Measurements from ENCODE around the gene ADCYAP1R1. TPM values are rescaled to one million over a fixed set of nuclear protein-coding genes. Genes with fewer than 3 reads are reported as not detected.

ADCYAP1R1 gene
- total RNA-seq, 1 experiment from 2014 or later: not detected

DNA sequence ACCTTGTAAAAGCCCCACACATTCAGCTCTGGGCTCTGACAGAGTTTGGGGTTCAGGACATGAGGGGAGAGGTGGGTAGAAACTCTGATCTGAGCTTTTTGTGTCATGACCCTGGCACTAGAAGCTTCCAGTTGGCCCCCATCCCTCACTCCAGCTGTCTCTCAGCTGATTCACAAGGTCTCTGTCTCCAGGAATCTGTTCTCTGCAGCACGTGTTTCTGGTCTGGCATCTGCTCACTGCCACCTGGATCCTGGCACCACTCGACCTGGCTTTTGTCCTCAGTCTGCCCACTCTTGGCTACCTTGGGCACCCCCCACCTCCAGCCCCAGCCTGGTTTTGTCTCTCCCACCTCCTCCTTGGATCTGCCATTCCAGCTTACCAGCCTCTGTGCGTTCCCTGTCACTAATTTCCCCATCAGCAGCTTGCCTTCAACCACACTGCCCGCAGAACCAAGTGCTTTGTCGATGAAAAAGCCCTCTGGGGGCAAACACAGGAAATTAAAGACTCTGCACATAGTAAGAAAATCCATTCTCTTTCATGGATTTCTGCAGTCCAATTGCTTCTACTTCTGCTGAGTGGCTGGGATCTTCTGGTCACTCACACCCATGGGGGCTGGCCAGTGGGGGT is 18.3 kb upstream of the ADCYAP1R1 start:
- in situ Hi-C loops (cut with HindIII; ENCODE audit: low sequenced_read_pairs): no loop called here
- DNase-seq (ENCODE audit: low spot score): peak; percentile 49

DNA sequence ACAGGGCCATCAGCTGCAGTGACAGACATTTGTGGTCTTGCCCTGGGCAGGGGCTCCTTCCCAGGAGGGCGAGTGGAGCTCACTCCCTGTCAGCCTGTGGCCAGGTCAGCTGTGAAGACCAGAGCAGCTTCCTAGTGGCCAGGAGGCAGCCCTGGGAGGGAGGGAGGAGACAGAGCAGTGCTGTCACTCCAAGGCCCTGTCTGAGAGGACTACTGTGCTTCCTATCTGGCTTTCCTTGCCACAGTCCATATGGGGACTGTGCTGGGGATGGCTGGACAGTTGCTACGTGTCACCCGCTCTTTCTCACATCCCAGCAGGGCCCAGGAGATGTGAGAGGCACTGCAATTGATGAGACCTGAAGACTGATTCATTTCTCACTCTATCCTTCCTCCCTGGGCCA is 15.2 kb upstream of the ADCYAP1R1 start:
- in situ Hi-C loops (cut with HindIII; ENCODE audit: low sequenced_read_pairs): no loop called here
- DNase-seq (ENCODE audit: low spot score): peak; percentile 86

DNA sequence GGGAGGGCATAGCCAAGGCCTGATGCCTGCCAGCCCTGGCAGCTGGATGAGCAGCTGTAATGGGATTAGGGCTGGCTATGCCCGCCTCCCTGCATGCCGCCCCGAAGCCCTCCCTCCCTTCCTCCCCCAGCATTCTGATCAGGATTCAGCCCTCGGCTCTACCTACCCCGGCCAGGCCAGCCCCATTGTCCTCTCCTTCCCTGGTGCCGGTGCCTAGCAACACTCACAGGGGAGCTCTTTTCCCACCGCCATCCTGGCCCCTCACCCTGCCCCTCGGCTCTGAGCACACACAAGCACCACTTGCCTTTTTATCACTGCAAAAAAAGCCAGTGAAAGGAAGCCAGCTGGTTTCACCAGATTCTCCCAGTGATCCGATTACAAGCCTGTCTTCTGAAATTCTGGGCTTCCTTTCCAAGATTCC is 9.0 kb upstream of the ADCYAP1R1 start:
- in situ Hi-C loops (cut with HindIII; ENCODE audit: low sequenced_read_pairs): no loop called here
- DNase-seq (ENCODE audit: low spot score): no peak

DNA sequence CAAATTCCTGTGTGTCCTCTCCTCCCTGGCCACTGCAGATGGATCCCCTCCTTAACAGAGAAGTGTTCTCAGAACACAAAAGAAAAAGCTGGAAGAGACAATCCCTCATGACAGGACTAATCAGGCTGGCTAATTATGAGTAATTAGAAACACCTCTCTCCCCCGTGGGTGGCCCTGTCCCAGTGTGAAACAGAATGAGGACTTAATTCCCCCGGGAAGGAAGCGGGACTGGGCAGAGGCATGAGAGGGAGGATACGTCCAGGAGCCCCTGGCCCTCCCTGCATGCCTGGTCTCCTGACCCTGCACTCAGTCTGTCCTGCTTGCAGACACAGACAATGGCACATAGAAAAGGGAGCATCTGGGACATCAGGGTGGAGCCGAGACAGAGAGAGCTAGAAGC is 7.6 kb upstream of the ADCYAP1R1 start:
- in situ Hi-C loops (cut with HindIII; ENCODE audit: low sequenced_read_pairs): no loop called here
- DNase-seq (ENCODE audit: low spot score): no peak

DNA sequence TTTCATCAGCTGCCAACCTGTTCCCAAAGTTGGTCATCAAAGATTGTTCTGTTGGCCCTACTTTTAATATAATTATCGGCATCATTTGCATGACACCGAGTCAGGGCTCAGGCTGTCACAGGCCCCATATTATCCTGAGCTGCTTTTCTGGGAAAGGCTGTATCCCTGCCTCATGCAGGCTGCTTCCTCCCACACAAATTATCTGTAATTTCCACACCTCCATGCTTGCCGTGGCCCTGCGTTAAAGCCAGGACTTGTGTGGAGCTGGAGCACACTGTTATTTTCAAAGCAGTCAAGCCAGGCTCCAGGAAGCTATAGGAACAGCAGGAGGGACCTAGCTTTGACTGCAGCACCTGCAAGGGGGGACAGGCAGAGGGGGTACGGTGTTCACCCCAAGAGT is 5.4 kb upstream of the ADCYAP1R1 start:
- in situ Hi-C loops (cut with HindIII; ENCODE audit: low sequenced_read_pairs): no loop called here
- no peak for DNase-seq (ENCODE audit: low spot score)

DNA sequence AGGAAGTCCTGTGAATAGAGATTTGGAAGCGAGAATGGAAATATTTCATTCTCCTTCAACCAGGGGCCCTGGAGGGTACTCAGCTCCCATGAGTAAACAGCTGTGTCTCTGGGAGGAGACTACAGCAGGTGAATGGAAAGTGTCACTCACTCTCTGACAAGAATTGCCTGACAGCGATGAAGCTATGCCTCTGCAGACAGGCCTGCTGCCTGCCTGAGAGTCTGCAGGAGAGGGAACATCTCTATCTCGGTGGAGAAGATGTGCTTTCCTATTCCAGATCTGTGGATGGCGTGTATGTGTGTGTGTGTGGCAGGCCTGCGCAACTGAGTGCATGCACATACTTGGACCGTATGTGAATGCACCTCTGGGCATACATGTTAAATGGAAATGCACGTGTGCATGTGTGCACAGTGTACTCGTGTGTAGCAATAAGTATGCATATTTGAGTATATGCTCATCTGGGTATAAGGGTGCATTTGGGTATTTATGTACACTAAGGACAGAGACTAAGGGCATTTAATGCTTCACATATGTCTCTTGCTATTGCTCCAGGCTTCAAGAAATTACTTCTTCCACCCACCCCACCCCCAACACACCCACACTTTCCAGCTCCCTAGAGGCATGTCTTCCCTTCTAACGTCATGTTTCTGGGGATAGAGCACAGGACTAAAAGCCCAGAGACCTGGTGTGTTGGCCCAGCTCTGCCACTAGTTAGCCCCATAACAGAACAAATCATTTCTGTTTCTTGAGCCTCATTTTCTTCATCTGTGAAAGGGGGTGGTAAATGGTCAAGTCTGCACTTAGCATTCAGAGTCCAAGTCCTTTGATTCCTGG is 4.6 kb upstream of the ADCYAP1R1 start:
- in situ Hi-C loops (cut with HindIII; ENCODE audit: low sequenced_read_pairs): no loop called here
- DNase-seq (ENCODE audit: low spot score): no peak

DNA sequence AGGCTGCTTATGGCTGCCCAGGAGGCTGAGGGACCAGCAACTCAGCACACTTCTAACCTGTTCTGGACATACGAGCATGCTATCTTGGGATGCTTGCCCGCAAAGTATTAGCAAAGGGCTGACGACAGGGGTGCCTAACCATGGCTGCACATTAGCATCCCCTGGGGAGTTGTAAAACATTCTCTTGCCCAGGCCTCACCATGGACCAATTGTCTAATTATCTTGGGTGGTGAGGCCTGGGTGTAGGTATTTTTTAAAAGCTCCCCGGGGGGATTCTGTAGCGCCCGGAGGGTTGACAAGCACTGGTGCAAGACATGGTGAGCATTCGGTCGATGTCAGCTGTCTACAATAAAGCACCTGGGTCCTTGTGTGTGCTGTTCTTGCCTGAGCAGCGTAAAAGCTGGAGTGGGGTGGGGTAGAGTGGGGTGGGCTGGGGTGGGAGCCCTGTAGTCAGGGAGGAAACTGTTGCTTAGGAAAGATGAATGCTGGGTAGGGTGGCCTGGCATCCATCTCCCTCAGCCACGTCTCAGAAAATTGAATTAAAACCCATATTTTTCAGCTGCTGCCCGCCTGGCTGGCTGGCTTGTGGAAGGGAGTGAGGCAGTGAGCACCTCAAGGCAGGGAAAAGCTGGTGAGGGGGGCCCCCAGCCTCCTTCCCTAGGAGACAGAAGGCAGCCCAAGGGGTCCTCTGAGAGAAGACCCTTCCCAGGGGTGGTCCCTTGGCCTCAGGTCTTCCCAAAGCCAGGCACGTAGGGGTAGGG is 2.9 kb upstream of the ADCYAP1R1 start:
- in situ Hi-C loops (cut with HindIII; ENCODE audit: low sequenced_read_pairs): no loop called here
- no peak for DNase-seq (ENCODE audit: low spot score)

DNA sequence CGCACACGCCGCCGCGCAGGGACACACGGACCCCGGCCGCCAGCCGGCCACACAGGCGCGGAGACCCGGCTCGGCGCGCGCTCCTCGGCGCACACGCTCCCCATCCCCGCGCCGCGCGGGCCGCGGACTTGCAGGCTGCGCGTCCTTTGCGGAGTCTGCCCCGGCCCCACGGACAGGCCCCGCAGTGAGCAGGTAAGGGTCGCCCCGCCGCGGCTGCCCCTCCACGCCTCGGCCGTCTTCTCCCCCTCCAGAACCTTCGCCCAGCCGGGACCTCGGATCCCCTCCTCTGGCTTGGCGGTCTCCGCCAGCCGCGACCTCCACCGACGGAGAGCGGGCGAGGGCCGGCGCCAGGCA is 356 bp downstream of the ADCYAP1R1 start:
- in situ Hi-C loops (cut with HindIII; ENCODE audit: low sequenced_read_pairs): no loop called here
- DNase-seq (ENCODE audit: low spot score): no peak

DNA sequence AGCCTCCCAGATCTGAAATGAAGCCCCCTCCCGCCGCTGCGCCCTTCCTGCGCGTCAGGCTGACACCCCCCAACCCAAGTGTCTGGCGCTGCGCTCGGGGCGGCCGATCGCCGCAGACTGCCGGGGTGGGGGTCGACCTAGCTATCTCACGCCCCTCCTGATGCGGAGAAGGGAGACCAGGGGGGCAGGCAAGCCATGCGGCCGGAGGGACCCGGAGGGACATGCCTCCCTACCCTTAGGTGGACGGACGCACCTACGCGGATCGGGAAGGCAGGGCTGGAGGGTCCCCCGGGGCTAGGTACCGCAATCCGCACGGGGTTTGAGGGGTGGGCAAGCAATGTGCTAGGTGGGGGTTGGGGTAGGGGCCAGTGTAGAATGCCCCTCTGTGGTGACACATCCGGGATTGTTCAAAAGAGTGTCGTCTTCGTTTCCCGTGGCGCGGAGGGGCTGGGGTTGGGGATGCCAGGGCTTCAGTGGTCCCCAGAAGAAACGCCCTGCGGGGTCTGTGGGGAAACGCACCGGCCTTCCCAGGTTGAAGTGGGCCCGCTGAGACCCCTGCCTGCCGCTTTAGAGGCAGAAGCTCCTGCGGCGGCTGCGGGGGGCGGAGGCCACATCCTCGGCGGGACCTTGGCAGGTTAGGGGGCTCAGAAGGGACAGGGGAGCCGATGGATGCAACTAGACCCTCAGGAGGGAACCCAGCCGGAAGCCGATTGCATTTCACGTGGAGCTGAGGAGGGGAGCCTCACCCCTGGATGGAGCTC is 913 bp downstream of the ADCYAP1R1 start:
- in situ Hi-C loops (cut with HindIII; ENCODE audit: low sequenced_read_pairs): no loop called here
- DNase-seq (ENCODE audit: low spot score): no peak

DNA sequence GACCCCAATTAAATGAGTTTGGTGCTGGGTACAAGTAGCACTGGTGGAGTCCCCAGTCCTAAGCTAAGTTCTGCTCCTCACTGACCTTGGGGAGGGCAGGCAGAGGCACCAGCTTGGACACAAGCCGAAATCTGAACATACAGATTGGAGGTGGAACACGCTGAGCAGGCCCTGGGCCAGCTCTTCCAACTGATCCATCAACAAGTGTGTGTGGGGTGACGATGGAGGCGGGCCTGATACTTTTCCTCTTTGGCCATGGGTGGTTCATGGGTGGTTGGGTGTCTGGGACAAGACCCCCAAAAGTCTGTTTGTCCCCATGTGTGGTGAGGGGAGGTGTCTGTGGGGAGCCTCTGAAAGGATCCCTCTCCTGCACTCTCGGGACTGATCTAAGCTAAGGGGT is 1.9 kb downstream of the ADCYAP1R1 start:
- in situ Hi-C loops (cut with HindIII; ENCODE audit: low sequenced_read_pairs): no loop called here
- DNase-seq (ENCODE audit: low spot score): peak; percentile 49

DNA sequence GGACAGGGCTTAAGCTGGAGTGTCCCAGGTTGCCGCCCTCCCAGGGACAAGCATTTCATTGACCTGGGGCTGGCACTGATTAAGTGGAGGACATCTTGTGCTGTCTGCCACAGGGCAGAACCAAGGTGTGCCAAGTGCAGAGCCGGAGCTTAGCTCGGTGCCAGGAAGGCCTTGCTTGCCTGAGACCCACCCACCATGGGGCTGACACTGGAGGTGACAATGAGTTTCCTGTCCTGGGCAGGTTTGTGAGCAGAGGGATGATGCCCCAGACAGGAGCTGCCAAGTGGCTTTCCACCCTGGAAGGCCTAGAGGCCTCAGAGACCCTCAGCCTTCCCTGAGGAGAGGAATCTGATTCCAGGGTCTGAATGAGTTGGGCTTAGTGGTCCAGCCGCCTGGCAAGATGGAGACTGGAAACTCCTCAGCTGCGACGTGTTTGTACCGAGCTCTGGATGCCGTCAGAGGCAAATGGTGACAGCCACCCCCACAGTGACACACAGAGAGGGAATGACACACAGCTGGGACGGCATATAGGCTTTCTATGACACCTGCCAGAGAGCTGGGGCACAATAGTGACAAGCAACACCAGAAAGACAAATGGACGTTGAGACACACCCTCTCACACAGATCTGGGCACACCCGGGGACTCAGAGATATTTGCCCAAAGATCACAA is 2.6 kb downstream of the ADCYAP1R1 start:
- in situ Hi-C loops (cut with HindIII; ENCODE audit: low sequenced_read_pairs): no loop called here
- DNase-seq (ENCODE audit: low spot score): peak; percentile 59

DNA sequence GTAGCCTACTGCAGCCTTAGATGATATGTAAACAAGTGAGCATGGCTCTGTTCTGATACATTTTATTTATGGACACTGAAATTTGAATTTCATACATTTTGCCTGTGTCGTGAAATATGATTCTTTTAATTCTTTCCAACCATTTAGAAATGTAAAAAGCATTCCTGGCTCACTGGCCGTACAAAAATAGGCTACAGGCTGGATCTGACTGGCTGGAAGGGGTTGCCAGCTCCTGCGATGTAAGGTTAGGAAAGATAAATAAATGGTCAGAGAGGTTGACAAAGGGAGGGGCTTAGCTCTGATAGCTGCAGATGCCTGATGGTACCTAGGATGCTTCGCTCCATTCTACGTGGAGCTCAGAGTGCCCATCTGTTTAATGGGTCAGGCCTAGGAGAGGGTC is 3.4 kb downstream of the ADCYAP1R1 start:
- DNase-seq (ENCODE audit: low spot score): peak; percentile 57
- in situ Hi-C loops (cut with HindIII; ENCODE audit: low sequenced_read_pairs): no loop called here

DNA sequence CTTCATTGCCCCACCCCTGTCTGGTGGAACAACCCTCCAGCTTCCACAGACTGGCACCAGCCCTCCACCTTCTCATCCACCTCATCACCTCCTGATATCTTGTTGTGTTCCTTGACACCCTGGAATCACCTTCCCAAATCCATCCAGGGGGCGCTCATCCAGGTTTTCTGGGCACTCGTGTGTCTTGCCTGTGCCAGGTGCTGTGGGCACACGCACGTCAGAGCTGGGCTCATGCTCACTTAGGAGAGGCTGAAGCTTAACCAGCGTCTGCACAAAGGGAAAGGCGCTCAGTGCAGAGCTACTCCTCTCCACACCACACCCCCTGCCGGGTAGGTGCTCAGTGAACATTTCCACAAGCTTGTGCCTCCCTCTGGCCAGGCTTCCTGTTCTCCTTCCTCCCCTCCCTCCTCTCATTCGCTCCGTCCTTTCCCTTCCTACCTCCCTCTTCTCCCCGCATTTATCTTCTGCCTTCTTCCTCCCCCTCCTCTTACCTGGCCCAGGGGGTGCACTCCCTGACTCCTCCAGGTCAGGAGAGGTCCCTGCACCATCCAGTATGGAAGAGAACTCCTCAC is 4.8 kb downstream of the ADCYAP1R1 start:
- in situ Hi-C loops (cut with HindIII; ENCODE audit: low sequenced_read_pairs): no loop called here
- DNase-seq (ENCODE audit: low spot score): peak; percentile 95

DNA sequence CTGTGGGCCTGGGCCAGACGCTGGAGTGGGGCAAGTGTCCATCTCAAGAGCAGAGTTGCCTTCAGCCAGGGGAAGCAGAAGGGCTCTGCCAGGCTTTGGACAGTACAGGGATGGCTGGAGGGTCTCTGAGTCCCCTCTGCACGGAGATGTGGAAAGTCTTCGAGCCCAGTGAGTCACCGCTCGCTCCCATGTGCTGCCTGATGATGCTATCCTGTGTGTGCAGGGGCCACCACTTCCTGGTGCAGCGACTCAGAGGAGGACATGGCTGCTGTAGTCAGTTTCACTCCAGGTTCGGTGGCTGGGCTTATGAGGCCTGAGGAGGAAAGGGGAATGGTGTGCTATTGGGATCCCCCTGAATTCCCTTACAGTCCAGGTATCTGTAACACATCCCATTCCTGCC is 6.0 kb downstream of the ADCYAP1R1 start:
- DNase-seq (ENCODE audit: low spot score): no peak
- in situ Hi-C loops (cut with HindIII; ENCODE audit: low sequenced_read_pairs): no loop called here

DNA sequence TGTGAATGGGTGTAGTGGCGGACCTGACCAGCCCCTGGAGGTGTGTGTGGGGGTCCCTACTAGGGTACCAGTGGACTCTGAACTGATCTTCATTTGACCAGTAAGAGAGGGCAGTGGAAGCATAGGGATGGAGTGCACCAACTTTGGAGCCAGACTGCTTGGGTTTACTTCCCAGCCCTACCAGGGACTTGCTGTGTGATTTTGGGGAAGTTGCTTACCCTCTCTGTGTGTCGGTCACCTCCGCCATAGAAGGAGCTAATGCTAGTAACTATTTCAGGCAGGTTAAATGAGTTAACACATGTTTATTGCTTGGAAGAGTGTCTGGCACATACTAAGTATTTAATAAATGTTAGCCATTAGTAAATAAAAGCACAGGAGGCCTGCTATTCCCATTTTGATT is 6.6 kb downstream of the ADCYAP1R1 start:
- in situ Hi-C loops (cut with HindIII; ENCODE audit: low sequenced_read_pairs): no loop called here
- DNase-seq (ENCODE audit: low spot score): no peak

DNA sequence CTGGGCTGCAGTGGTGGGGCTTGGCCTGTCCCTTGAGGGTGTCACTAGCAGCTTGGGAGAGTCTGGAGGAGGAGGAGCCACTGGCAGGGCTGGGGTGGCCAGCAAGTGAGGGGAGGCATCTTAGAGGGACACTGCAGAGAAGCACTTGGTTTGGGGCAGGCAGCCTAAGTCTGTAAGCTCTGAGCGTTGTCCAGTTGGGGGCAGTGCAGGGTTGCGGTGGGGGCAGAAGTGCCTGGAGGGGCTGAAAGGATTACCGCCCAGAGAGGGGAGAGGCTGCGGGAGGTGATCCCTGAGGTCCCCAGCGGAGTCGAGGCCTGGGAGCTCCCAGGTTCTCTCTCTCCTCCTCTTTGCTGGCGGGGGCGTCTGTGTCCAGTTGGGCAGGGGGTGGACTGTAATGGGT is 7.4 kb downstream of the ADCYAP1R1 start:
- in situ Hi-C loops (cut with HindIII; ENCODE audit: low sequenced_read_pairs): no loop called here
- no peak for DNase-seq (ENCODE audit: low spot score)

DNA sequence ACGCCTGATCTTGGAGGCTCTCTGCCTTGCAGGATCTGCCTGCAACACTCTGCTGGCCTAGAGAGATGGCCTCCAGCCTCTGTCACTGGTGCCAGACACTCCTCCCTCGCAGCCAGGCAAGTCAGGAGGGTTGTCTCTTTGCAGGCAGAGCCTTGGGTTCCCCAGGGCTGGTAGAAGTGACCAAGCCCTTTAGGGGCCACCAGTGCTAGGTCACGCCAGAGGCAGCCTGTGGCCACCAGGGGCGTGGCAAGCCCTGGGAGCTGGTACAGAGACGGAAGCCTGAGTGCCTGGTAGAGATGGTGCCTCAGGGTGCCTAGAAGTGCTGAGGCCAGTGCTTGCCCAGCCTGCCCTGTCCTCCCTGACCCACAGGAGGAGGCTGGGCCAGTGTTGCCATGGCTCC is 9.1 kb downstream of the ADCYAP1R1 start:
- DNase-seq (ENCODE audit: low spot score): peak; percentile 47

DNA sequence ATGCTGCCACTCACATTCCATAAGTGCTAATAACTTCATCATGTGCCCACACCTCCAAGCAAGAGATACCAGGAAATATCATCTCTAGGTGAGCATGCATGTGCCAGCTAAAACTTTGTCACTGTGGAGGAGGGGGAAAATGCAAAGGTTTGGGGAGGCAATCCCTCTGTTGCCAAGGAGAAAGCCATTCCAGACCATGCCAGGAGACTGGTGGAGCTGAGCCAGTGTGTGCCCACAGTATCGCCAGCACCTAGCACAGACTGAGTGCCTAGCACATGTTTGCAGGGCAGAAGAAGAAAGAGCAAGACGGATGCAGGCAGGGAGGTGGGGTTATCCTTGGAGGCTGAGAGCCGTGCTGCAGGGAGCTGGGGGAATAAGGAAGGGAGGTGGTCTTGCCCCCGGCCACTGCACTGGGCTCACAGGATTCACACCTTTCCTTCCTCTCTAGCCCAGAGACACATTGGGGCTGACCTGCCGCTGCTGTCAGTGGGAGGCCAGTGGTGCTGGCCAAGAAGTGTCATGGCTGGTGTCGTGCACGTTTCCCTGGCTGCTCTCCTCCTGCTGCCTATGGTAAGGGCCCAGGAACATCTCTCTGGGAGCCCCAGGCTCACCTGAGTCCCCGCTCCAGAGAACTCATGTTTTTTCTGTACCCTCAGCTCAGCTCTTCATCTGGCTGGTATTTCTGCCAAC is 10.8 kb downstream of the ADCYAP1R1 start:
- peak; percentile 66 for DNase-seq (ENCODE audit: low spot score)
- in situ Hi-C loops (cut with HindIII; ENCODE audit: low sequenced_read_pairs): no loop called here

More for the DNA sequence above, 9.1 kb downstream of the ADCYAP1R1 start:
- in situ Hi-C loops (cut with HindIII; ENCODE audit: low sequenced_read_pairs): no loop called here
